ENCODE measurements around the gene PTPRT. TPM values are rescaled to one million over a fixed set of nuclear protein-coding genes. Genes with fewer than 3 reads are reported as not detected.

PTPRT gene
- total RNA-seq, 1 experiment from 2014 or later: 0.20 TPM

GRCh38 chr20:43022081-43022480 is 167.6 kb downstream of the PTPRT start:
- POLR2A ChIA-PET: no interaction called here
- H3K4me1 ChIP-seq: no peaks in the 10 kb centered on the region
- TF ChIP-seq CTCF (IDR thresholded peaks at IDR 0.05; ENCODE audit: insufficient read depth in 1 of 2, low read depth in 1 of 2, low read length in 1 of 2, severe bottlenecking in 1 of 2, unreplicated experiment in 1 of 2): no peak
- CTCF ChIA-PET: interaction anchor here (0.6 kb wide), 1 partner anchor 211 kb away, joined by 3 read pairs; no protein-coding TSS in a partner anchor
- Mint-ChIP-seq H3K9me3 (ENCODE audit: unreplicated experiment) (no peaks in the 10 kb centered on the region), H3K4me1 (ENCODE audit: low read depth, unreplicated experiment) (no peaks in the 10 kb centered on the region), H3K4me3 (ENCODE audit: unreplicated experiment) (no peak overlapping the region), H3K27ac (ENCODE audit: unreplicated experiment) (no peak overlapping the region), H3K36me3 (ENCODE audit: insufficient read depth, unreplicated experiment) (no peaks in the 10 kb centered on the region), H3K27me3 (ENCODE audit: insufficient read depth, unreplicated experiment) (peaks cover 4% of the 10 kb centered on the region)
- intact Hi-C loops (cut with micrococcal nuclease; ENCODE audit: unreplicated experiment): no loop called here
- no peak for DNase-seq
- 0 out of 2 replicates have a peak, but pooled peaks cover 3% of the 10 kb centered on the region for H3K9me3 ChIP-seq
- no TSS peak for BruUV-seq (replicated peaks)
- H3K36me3 ChIP-seq (ENCODE audit: control insufficient read depth, insufficient read depth, low read length): no peaks in the 10 kb centered on the region
- H3K27me3 ChIP-seq (replicated peaks; ENCODE audit: control insufficient read depth, insufficient read depth, low read length): no peaks in the 10 kb centered on the region; the same call in 1 of the 2 replicates
- no peak overlapping the region for H3K4me3 ChIP-seq (ENCODE audit: low read depth, low read length)

- Histone ChIP-seq H3K4me3 (ENCODE audit: low read depth, low read length) (no peak overlapping the region), H3K4me1 (no peaks in the 10 kb centered on the region), H3K36me3 (ENCODE audit: control insufficient read depth, insufficient read depth, low read length) (no peaks in the 10 kb centered on the region), H3K9me3 (0 out of 2 replicates have a peak, but pooled peaks cover 3% of the 10 kb centered on the region), H3K27me3 (replicated peaks; ENCODE audit: control insufficient read depth, insufficient read depth, low read length) (no peaks in the 10 kb centered on the region; the same call in 1 of the 2 replicates)
- no peak for DNase-seq
- H3K4me1 Mint-ChIP-seq (ENCODE audit: low read depth, unreplicated experiment): peaks cover 8% of the 10 kb centered on the region
- peaks cover 10% of the 10 kb centered on the region for H3K27me3 Mint-ChIP-seq (ENCODE audit: insufficient read depth, unreplicated experiment)
- no peaks in the 10 kb centered on the region for H3K36me3 Mint-ChIP-seq (ENCODE audit: insufficient read depth, unreplicated experiment)
- no peak overlapping the region for H3K27ac Mint-ChIP-seq (ENCODE audit: unreplicated experiment)
- CTCF ChIA-PET: no interaction called here
- intact Hi-C loops (cut with micrococcal nuclease; ENCODE audit: unreplicated experiment): no loop called here
- no peaks in the 10 kb centered on the region for H3K9me3 Mint-ChIP-seq (ENCODE audit: unreplicated experiment)
- no TSS peak for BruUV-seq (replicated peaks)
- POLR2A ChIA-PET: no interaction called here
- no peak for TF ChIP-seq CTCF (IDR thresholded peaks at IDR 0.05; ENCODE audit: insufficient read depth in 1 of 2, low read depth in 1 of 2, low read length in 1 of 2, severe bottlenecking in 1 of 2, unreplicated experiment in 1 of 2)
- no peak overlapping the region for H3K4me3 Mint-ChIP-seq (ENCODE audit: unreplicated experiment)
Measured at GRCh38 chr20:43017241-43018030, 172.3 kb downstream of the PTPRT start.

GRCh38 chr20:43016257-43016656 is 173.4 kb downstream of the PTPRT start:
- no peak overlapping the region for H3K4me3 ChIP-seq (ENCODE audit: low read depth, low read length)
- H3K9me3 ChIP-seq: 0 out of 2 replicates have a peak, but pooled peaks cover 3% of the 10 kb centered on the region
- no peak for TF ChIP-seq CTCF (IDR thresholded peaks at IDR 0.05; ENCODE audit: insufficient read depth in 1 of 2, low read depth in 1 of 2, low read length in 1 of 2, severe bottlenecking in 1 of 2, unreplicated experiment in 1 of 2)
- H3K27me3 Mint-ChIP-seq (ENCODE audit: insufficient read depth, unreplicated experiment): peaks cover 10% of the 10 kb centered on the region
- DNase-seq: no peak
- ChIA-PET POLR2A (no interaction called here), CTCF (no interaction called here)
- no peaks in the 10 kb centered on the region for H3K36me3 ChIP-seq (ENCODE audit: control insufficient read depth, insufficient read depth, low read length)
- no peaks in the 10 kb centered on the region; the same call in 1 of the 2 replicates for H3K27me3 ChIP-seq (replicated peaks; ENCODE audit: control insufficient read depth, insufficient read depth, low read length)
- H3K27ac Mint-ChIP-seq (ENCODE audit: unreplicated experiment): no peak overlapping the region
- H3K9me3 Mint-ChIP-seq (ENCODE audit: unreplicated experiment): no peaks in the 10 kb centered on the region
- H3K4me1 ChIP-seq: no peaks in the 10 kb centered on the region
- peaks cover 8% of the 10 kb centered on the region for H3K4me1 Mint-ChIP-seq (ENCODE audit: low read depth, unreplicated experiment)
- H3K4me3 Mint-ChIP-seq (ENCODE audit: unreplicated experiment): no peak overlapping the region
- H3K36me3 Mint-ChIP-seq (ENCODE audit: insufficient read depth, unreplicated experiment): no peaks in the 10 kb centered on the region
- no TSS peak for BruUV-seq (replicated peaks)
- intact Hi-C loops (cut with micrococcal nuclease; ENCODE audit: unreplicated experiment): no loop called here
